CD4-positive, alpha-beta T cell treated with Interleukin-1 beta for 1 hour (primary cell): Measurements from ENCODE around the gene ANKS3.

ENCODE experiments used
- DNase-seq, 2 donors: peaks; one replicate each; pipeline ENCODE4 v3.0.0-alpha.2; 2020 to 2022

ANKS3 gene

GRCh38 chr16:4723071-4723767 is 10.9 kb downstream of the ANKS3 start:
- DNase-seq: no peak

- no peak for DNase-seq
These were observed 15.6 kb downstream of the ANKS3 start for GRCh38 chr16:4718466-4718865.

DNA sequence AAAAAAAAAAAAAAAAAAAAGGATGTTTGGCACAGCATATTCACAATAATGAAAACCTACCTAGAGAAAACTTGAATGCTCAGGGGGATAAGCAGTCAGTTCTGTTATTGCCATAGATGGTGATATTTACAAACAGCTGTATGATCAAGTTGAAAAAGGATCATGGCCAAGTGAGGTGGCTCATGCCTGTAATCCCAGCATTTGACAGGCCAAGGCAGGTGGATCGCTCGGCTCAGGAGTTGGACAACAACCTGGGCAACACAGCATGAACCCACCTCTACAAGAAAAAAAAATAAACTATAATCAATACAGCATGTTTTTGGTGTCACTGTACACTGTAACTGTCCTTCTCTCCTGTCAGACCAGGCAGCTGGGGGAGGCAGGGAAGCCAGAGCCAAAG is 19.1 kb downstream of the ANKS3 start:
- no peak for DNase-seq

- no peak for DNase-seq
These were observed 20.2 kb downstream of the ANKS3 start for GRCh38 chr16:4713663-4714501.

DNA sequence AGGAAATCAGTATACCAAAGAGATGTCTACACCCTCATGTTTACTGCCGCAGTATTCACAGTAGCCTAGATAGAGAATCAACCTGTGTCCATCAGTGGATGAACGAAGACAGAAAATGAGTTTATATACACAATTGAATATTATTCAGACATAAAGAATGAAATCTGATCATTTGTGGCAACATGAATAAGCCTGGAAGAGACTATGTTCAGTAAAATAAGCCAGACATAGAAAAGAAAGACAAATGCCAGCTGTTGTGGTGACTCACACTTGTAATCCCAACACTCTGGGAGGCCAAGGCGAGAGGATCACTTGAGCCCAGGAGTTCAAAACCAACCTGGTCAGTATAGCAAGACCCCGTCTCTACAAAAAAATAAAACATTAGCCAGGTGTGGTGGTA is 24.6 kb downstream of the ANKS3 start:
- no peak for DNase-seq

- DNase-seq: no peak
These were observed 27.2 kb downstream of the ANKS3 start for GRCh38 chr16:4706871-4707270.

DNA sequence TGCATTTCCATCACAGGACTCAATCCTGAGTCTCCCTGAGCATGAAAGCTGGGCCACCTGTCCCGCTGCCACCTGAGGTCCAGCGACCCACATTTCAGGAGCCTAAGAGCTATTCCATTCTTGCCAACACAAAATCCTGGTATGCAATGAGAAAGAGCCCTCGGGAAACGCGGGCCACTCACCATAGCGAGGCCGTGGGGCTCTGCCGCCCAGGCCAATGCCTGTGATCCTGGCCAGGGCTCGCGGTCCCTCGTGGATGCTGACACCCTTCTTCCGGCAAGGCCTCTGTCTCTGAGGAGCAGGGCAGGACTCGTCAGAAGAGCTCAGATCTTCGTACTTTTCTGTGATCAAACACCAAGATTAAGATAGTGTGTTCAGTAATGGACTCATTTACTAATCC is 29.2 kb downstream of the ANKS3 start:
- no peak for DNase-seq

GRCh38 chr16:4704491-4704890 is 29.6 kb downstream of the ANKS3 start:
- DNase-seq: no peak

- no peak for DNase-seq
These were observed 30.2 kb downstream of the ANKS3 start for GRCh38 chr16:4703906-4704305.

- DNase-seq: no peak
These were observed 31.6 kb downstream of the ANKS3 start for GRCh38 chr16:4702466-4702808.

GRCh38 chr16:4701791-4702465 is 32.1 kb downstream of the ANKS3 start:
- no peak for DNase-seq

DNA sequence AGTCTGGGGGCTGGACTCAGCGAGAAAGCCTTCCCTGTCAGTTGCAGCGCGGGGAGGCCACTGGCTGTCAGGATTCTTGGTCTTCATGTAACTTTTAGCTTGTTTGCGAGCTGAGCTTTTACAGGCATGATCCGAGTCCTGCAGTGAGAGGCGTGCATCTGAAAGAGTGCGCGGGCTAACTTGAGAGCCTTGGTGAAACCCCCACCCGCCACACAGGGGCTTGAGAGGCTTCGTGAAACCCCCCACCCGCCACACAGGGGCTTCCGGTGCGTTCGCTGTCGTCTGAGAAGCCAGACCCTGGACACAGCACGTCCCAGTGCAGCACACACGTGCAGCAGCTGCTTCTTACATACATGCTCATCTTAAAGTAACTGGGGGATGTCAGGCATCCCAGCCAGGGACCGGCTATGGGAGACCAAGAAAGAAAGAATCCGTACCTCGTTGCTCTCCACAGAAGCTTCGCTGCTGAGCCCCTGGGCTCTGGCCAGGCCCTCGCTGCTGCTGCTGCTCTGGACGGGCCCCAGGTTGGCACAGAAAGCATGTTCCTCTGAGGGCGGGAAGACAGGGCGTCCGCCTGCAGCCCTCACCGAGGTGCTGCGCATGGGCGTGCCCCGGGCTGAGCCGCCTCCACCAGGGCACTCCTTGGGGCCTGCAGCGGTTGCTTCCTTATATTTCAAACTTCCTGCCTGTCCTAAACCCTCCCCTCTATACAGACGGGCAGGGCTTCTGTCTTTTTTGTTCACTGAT is 32.9 kb downstream of the ANKS3 start:
- no peak for DNase-seq

GRCh38 chr16:4700380-4700996 is 33.6 kb downstream of the ANKS3 start:
- no peak for DNase-seq

- no peak for DNase-seq
These were observed 35.0 kb downstream of the ANKS3 start for GRCh38 chr16:4699046-4699556.

DNA sequence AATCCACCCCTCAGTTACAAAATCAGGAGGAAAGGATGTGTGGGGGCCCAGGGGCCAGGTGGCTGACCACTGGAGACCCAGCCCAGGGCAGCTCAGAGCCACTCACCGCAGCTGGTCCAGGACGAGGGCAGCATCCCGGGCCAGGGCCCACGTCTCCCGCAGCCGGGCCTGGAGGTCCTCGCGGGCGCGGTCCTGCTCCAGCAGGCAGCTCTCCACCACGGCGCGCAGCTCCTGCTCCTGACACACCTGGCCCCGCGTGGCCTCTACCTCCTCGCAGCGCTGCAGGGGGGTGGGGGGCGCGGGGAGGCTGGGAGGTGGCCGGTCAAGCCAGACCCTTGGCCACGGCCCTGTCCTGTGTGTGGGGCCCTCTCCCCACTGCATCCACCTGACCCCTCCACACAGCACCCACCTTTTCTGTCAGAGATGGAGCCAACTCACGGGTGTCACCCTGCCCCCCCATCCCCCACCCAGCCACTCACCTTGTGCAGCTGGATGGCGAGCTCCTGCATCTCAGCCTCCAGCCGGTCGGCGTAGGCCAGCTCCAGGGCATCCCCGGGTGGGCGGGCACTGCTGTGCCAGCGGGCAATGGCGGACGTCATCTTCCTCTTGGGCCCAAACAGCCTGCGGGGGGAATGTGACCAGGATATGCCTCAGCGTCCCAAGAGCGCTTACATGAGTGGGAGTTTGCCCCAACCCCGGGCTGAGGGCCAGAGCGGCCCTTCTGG is 35.6 kb downstream of the ANKS3 start:
- no peak for DNase-seq

- DNase-seq: no peak
These were observed 36.2 kb downstream of the ANKS3 start for GRCh38 chr16:4697848-4698291.

GRCh38 chr16:4696905-4697847 is 36.9 kb downstream of the ANKS3 start:
- DNase-seq: no peak

DNA sequence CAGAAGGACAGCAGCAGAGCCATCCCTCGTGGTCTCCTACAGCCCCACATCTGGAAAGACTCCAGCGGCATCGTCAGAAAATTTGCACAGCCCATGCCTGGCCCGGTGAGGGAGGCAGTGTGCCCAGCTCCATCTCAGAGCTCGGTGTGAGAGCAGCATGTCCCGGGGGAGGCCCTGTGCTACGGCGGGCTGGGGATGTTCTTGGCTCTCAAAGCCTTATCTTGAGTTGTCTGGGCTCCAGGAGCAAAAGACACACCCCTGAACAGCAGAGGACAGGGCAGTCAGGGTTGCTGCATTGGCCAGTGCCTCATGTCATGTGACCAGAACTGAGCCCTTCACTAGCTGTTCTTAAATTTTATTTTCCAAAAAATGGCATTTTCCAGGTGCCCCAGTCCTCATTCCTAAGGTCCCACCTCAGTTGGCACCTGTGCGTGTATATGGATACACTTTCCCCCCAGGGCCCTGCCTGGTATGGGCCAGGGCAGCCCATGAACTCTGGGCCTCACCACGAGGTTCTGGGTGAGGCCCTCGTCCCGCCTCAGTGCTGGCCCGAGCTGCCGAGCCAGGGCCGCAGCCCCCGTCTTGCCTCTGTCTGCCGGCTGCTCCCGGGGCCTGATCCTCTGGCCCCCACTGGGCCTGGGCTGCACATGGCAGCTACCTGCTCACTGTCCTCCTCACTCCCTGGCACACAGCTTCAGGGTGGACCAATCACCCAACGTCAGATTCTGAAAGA is 37.7 kb downstream of the ANKS3 start:
- no peak for DNase-seq

GRCh38 chr16:4695473-4696171 is 38.4 kb downstream of the ANKS3 start:
- DNase-seq: no peak
